ENCODE results near the gene CCDC136. TPM values are rescaled to one million over a fixed set of nuclear protein-coding genes. Genes with fewer than 3 reads are reported as not detected.
A peak's percentile ranks its signal among the peaks of the same experiment; 100 is the strongest.

CCDC136 gene
- total and polyA plus RNA-seq, 8 donors = 2.5 to 87.1 (median 49.5) TPM

DNA sequence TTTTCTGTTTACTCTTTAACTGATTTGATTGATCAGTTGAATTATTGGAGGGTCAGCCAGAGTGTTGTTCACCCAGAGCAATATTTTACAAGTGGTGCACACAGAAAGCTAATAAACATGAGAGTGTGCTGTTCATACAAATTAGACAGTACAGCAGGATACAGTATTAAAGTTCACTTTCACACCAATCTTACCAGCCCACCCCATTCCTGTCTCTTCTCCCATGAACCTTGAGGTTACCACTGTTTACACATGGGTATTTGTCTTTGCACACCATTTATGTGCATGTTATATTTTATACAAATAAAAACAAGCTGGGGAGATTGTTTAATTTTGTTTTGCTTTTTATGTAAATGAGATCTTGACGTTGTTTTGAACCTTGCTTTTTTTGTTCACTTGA lies 46.1 kb upstream of the CCDC136 start:
- DNase-seq (no peak), ATAC-seq (no peak)
- TF ChIP-seq, protein P1, sequence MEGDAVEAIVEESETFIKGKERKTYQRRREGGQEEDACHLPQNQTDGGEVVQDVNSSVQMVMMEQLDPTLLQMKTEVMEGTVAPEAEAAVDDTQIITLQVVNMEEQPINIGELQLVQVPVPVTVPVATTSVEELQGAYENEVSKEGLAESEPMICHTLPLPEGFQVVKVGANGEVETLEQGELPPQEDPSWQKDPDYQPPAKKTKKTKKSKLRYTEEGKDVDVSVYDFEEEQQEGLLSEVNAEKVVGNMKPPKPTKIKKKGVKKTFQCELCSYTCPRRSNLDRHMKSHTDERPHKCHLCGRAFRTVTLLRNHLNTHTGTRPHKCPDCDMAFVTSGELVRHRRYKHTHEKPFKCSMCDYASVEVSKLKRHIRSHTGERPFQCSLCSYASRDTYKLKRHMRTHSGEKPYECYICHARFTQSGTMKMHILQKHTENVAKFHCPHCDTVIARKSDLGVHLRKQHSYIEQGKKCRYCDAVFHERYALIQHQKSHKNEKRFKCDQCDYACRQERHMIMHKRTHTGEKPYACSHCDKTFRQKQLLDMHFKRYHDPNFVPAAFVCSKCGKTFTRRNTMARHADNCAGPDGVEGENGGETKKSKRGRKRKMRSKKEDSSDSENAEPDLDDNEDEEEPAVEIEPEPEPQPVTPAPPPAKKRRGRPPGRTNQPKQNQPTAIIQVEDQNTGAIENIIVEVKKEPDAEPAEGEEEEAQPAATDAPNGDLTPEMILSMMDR (IDR thresholded peaks at IDR 0.05) = no peak
- Histone ChIP-seq H3K27ac (no peak overlapping the region), H3K36me3 (peaks cover 0 to 31% of the 10 kb centered on the region in 2 donors), H3K27me3 (no peaks in the 10 kb centered on the region), H3K4me3 (no peak overlapping the region), H3K4me1 (peaks cover 14 to 45% of the 10 kb centered on the region in 2 donors), H3K9me3 (no peaks in the 10 kb centered on the region)
- intact Hi-C loops (cut with DNase I) = no loop called here

DNA sequence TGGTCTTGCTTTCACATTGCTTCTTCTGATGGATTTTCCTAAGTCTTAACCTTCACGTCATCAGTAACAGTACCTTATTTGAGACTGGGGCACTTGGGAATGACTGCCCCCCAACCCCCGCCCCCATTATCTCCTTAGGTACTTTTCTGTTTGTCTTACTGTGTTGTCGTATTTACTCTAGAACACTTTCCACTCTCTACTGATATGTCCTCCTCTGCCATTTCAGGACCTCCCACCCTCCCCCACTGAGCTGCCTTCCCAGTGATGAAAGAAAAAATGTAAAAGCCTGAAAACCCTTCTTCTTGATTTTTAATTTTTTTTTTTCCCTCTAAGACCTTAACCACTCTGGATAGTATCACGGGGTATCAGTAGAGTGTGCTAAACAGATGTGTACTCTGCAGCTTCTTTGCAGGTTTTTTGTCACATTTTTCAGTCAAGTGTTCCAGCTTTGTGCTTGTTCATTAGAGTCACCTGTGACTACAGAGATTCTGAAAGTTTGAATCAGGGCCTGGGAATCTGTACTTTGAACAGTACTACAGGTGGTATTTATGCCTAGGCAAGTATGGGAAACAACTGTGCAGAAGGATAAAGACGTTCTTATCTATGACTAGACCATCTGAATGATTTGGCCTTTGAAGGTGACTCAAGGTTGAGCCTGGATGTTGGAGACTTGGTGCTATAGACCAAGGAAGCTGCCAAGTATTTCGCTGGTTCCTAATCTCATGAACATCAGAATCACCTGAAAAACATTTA lies 44.3 kb upstream of the CCDC136 start:
- no peak for ATAC-seq
- H3K4me1 ChIP-seq = peaks cover 0 to 27% of the 10 kb centered on the region in 2 donors
- intact Hi-C loops (cut with DNase I) = no loop called here

DNA sequence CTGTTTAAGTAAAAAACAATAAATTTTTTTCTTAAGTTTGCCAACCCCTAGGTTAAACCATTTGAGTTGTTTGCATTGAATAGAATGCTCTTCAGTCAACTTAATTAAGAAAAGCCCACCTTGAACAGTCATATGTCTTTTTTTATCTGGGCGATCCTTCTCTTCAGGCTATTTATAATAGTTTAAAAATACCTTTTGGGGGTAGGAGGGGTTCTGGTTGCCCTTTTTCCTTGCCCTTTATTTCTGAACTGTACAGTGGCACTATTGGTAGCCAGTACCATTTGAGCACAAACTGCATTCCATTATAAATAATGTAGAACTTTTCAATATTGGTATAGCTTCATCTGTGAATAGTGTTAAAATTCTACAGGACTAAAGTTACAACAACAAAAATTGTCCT lies 39.5 kb upstream of the CCDC136 start:
- TF ChIP-seq, protein P1 (IDR thresholded peaks at IDR 0.05) = no peak
- no peak overlapping the region for H3K4me3 ChIP-seq
- DNase-seq (no peak), ATAC-seq (no peak)
- H3K9me3 ChIP-seq = no peaks in the 10 kb centered on the region
- H3K36me3 ChIP-seq = peaks cover 5 to 82% of the 10 kb centered on the region in 2 donors
- H3K4me1 ChIP-seq = peaks cover 0 to 5% of the 10 kb centered on the region in 2 donors
- no peak overlapping the region for H3K27ac ChIP-seq
- intact Hi-C loops (cut with DNase I) = no loop called here
- H3K27me3 ChIP-seq = no peaks in the 10 kb centered on the region

More for the DNA sequence above, 44.3 kb upstream of the CCDC136 start:
- peaks cover 0 to 48% of the 10 kb centered on the region in 2 donors for H3K36me3 ChIP-seq
- TF ChIP-seq, protein P1 (IDR thresholded peaks at IDR 0.05) = no peak
- H3K27ac ChIP-seq = no peak overlapping the region
- DNase-seq = no peak
- no peaks in the 10 kb centered on the region for H3K9me3 ChIP-seq
- no peaks in the 10 kb centered on the region for H3K27me3 ChIP-seq
- no peak overlapping the region for H3K4me3 ChIP-seq

DNA sequence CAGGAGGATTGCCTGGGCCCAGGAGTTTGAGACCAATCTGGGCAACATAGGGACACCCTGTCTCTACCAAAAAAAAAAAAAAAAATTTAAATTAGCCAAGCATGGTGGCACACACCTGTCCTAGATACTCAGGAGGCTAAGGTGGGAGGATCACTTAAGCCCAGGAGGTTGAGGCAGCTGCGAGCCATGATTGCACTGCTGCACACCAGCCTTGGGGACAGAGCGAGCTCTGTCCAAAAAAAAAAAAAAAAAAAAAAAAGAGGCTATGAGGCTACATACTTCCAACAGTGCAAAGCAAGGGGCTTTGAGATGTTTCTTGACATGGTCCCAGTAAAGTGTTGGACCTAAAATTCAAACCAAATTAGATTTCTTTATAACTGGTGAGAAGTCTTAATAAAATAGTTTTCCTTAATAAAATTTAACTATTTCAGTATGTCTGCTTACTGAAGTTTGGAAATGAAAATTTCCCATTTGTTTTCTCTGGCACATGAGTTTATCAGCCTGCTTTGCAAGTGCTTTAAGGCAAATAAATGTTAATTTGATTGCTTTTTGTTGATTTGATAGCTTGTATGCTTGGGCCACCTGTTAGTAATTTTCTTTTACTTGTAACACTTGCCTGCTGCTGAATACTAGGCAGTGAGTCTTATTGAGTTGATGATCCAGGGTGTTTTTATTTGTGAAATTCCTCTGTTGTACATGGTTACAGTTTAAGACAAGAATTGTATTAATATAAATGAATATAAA lies 36.5 kb upstream of the CCDC136 start:
- H3K27ac ChIP-seq = no peak overlapping the region
- ATAC-seq (no peak), DNase-seq (no peak)
- peaks cover 10 to 82% of the 10 kb centered on the region in 2 donors for H3K36me3 ChIP-seq
- peaks cover 0 to 5% of the 10 kb centered on the region in 2 donors for H3K4me1 ChIP-seq
- TF ChIP-seq, protein P1 (IDR thresholded peaks at IDR 0.05) = no peak
- H3K27me3 ChIP-seq = no peaks in the 10 kb centered on the region
- intact Hi-C loops (cut with DNase I) = no loop called here
- no peak overlapping the region for H3K4me3 ChIP-seq
- no peaks in the 10 kb centered on the region for H3K9me3 ChIP-seq

DNA sequence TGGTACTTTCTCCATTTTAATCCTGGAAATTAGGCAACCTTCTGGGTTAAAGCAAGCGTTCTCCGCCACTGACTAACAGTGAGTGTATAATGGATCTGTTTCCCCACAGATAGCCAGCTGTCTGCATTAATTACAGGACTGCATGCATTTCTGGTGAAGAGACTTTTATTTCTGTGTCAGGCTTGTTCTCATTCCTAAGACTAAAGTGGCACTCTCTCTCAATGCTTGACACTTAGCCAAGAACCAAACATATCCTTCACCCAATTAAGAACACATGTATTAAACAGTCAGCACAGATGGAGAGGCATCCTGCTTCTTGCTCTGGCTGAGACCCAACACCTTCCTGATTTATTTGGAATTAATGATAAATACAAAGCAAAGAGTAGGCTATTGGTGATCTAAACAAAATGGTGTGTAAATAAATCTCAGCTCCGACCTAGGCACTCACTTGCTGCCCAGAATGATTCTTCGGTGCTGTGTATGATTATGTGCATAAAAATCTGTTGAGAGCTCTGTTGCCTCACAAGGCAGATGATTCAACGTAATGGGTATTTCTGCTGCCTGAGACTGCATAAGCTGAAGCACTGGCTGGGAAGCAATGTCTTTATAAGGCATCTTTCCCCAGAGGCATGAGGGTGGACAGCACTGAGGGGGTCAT lies 35.8 kb upstream of the CCDC136 start:
- no peaks in the 10 kb centered on the region for H3K27me3 ChIP-seq
- peaks cover 0 to 5% of the 10 kb centered on the region in 2 donors for H3K4me1 ChIP-seq
- TF ChIP-seq, protein P1 (IDR thresholded peaks at IDR 0.05) = no peak
- peak; percentile 76 for ATAC-seq
- no peak overlapping the region for H3K4me3 ChIP-seq
- intact Hi-C loops (cut with DNase I) = no loop called here
- DNase-seq = no peak
- H3K27ac ChIP-seq = no peak overlapping the region
- peaks cover 10 to 82% of the 10 kb centered on the region in 2 donors for H3K36me3 ChIP-seq
- no peaks in the 10 kb centered on the region for H3K9me3 ChIP-seq

Measured in left lung (tissue), 10 donors.